ENCODE data around the gene NKIRAS1. TPM values are rescaled to one million over a fixed set of nuclear protein-coding genes. Genes with fewer than 3 reads are reported as not detected.

NKIRAS1 gene
- total RNA-seq (17.8 and 18.2 TPM in 2 replicates), polyA plus RNA-seq (13.6 and 15.8 TPM in 2 replicates), polyA minus RNA-seq (ENCODE audit: low replicate concordance) (3.6 TPM in 1 of 2 replicates, not detected in the other)
- polyA plus RNA-seq (2012) = 9.4 and 9.9 TPM in 2 replicates

- H3K36me3 ChIP-seq (ENCODE audit: control insufficient read depth, insufficient read depth, low read length) = peaks cover 10% of the 10 kb centered on the region
- H3K4me3 ChIP-seq (replicated peaks in 1 of 4; ENCODE audit: control extremely low read depth in 1 of 4, insufficient read depth in 1 of 4, low read depth in 3 of 4, low read length in 4 of 4) = peak within 1 kb of the TSS; percentile 88 to 99 (median 97)
- H3K9ac ChIP-seq (ENCODE audit: insufficient read depth, low read length) = peak within 1 kb of the TSS; percentile 95
- H3K27ac ChIP-seq (ENCODE audit: insufficient read depth, low read length) = peak within 1 kb of the TSS; percentile 95
- H3K4me2 ChIP-seq (ENCODE audit: extremely low read depth, insufficient read depth, low read length) = peak within 1 kb of the TSS; percentile 97
- H2AFZ ChIP-seq (ENCODE audit: low read length) = peak within 1 kb of the TSS; percentile 94
- peak; percentile 27 to 52 for TF ChIP-seq CTCF (conservative IDR thresholded peaks at IDR 0.05 in 1 of 2, IDR thresholded peaks at IDR 0.05 in 1 of 2; ENCODE audit: low read depth in 1 of 2, low read length in 2 of 2)
- TF ChIP-seq EZH2 (IDR thresholded peaks at IDR 0.05; ENCODE audit: low read length, missing control alignments) = no peak
- peaks cover 23% of the 10 kb centered on the region for H3K79me2 ChIP-seq (ENCODE audit: control insufficient read depth, insufficient read depth, low read length)
- no peaks in the 10 kb centered on the region for H3K9me3 ChIP-seq (ENCODE audit: control insufficient read depth, insufficient read depth, low read depth, low read length)
- peak; percentile 95 to 97 for DNase-seq (ENCODE audit: low read depth in 2 of 2)
- no peaks in the 10 kb centered on the region for H3K27me3 ChIP-seq (ENCODE audit: control insufficient read depth, insufficient read depth, low read length)
- peaks cover 7% of the 10 kb centered on the region for H4K20me1 ChIP-seq (ENCODE audit: control insufficient read depth, extremely low read depth, insufficient read depth, low read length)
- peaks cover 2% of the 10 kb centered on the region for H3K4me1 ChIP-seq (ENCODE audit: control insufficient read depth, extremely low read depth, insufficient read depth, low read length)
Observed at GRCh38 chr3:23916886-23917678, at the start of gene NKIRAS1, which contains the start of gene RPL15. Gene NKIRAS1, minus strand, starts transcription at chr3:23916990. Its CDS starts 6,086 bp downstream, at chr3:23910904. Gene RPL15, plus strand, starts transcription at chr3:23917132. Its CDS starts 728 bp downstream, at chr3:23917860.

DNA sequence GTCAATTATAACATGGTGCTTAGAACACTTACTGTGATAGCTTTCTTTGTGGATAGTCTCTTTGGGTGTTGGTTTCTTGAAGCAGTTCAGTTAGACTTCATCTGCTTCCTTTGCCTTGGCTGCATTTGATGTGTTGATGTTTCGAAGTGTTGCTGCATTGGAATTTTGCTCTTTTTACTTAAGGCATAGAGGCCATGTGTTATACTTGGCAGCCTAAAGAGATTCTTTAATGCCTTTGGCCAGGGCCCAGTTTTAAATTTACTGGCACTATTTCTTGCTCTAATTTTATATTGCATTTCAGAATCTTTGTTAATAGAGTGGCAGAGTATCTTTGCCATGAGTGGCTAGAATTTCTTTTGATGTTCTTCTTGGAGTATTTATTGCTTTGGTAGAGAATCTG, 49.5 kb upstream of the NKIRAS1 start:
- H4K20me1 ChIP-seq (ENCODE audit: control insufficient read depth, extremely low read depth, insufficient read depth, low read length) = no peaks in the 10 kb centered on the region
- H3K4me1 ChIP-seq (ENCODE audit: control insufficient read depth, extremely low read depth, insufficient read depth, low read length) = peaks cover 7% of the 10 kb centered on the region
- H3K36me3 ChIP-seq (ENCODE audit: control insufficient read depth, insufficient read depth, low read length) = peaks cover 3% of the 10 kb centered on the region
- no peak overlapping the region for H3K4me2 ChIP-seq (ENCODE audit: extremely low read depth, insufficient read depth, low read length)
- peak; percentile 32 to 89 for DNase-seq (ENCODE audit: low read depth in 2 of 2)
- H3K9me3 ChIP-seq (ENCODE audit: control insufficient read depth, insufficient read depth, low read depth, low read length) = no peaks in the 10 kb centered on the region
- peaks cover 6% of the 10 kb centered on the region for H3K79me2 ChIP-seq (ENCODE audit: control insufficient read depth, insufficient read depth, low read length)
- no peak overlapping the region for H3K27ac ChIP-seq (ENCODE audit: insufficient read depth, low read length)
- no peak overlapping the region for H3K4me3 ChIP-seq (replicated peaks in 1 of 4; ENCODE audit: control extremely low read depth in 1 of 4, insufficient read depth in 1 of 4, low read depth in 3 of 4, low read length in 4 of 4)
- no peak overlapping the region for H3K9ac ChIP-seq (ENCODE audit: insufficient read depth, low read length)
- H2AFZ ChIP-seq (ENCODE audit: low read length) = no peak overlapping the region
- no peaks in the 10 kb centered on the region for H3K27me3 ChIP-seq (ENCODE audit: control insufficient read depth, insufficient read depth, low read length)
- no peak for TF ChIP-seq CTCF (conservative IDR thresholded peaks at IDR 0.05 in 1 of 2, IDR thresholded peaks at IDR 0.05 in 1 of 2; ENCODE audit: low read depth in 1 of 2, low read length in 2 of 2)
- no peak for TF ChIP-seq EZH2 (IDR thresholded peaks at IDR 0.05; ENCODE audit: low read length, missing control alignments)

- Histone ChIP-seq H3K4me3 (replicated peaks in 1 of 4; ENCODE audit: control extremely low read depth in 1 of 4, insufficient read depth in 1 of 4, low read depth in 3 of 4, low read length in 4 of 4) (no peak overlapping the region), H4K20me1 (ENCODE audit: control insufficient read depth, extremely low read depth, insufficient read depth, low read length) (no peaks in the 10 kb centered on the region), H3K4me2 (ENCODE audit: extremely low read depth, insufficient read depth, low read length) (no peak overlapping the region), H3K9me3 (ENCODE audit: control insufficient read depth, insufficient read depth, low read depth, low read length) (no peaks in the 10 kb centered on the region), H3K79me2 (ENCODE audit: control insufficient read depth, insufficient read depth, low read length) (peaks cover 8% of the 10 kb centered on the region), H3K27ac (ENCODE audit: insufficient read depth, low read length) (no peak overlapping the region), H3K27me3 (ENCODE audit: control insufficient read depth, insufficient read depth, low read length) (no peaks in the 10 kb centered on the region), H3K36me3 (ENCODE audit: control insufficient read depth, insufficient read depth, low read length) (peaks cover 4% of the 10 kb centered on the region), H2AFZ (ENCODE audit: low read length) (no peak overlapping the region), H3K9ac (ENCODE audit: insufficient read depth, low read length) (no peak overlapping the region), H3K4me1 (ENCODE audit: control insufficient read depth, extremely low read depth, insufficient read depth, low read length) (peaks cover 8% of the 10 kb centered on the region)
- no peak for DNase-seq (ENCODE audit: low read depth in 2 of 2)
- no peak for TF ChIP-seq CTCF (conservative IDR thresholded peaks at IDR 0.05 in 1 of 2, IDR thresholded peaks at IDR 0.05 in 1 of 2; ENCODE audit: low read depth in 1 of 2, low read length in 2 of 2)
- TF ChIP-seq EZH2 (IDR thresholded peaks at IDR 0.05; ENCODE audit: low read length, missing control alignments) = no peak
Observed at GRCh38 chr3:23964537-23965235, 47.9 kb upstream of the NKIRAS1 start.
